Erythroblast (primary cell): ENCODE measurements around the gene EVA1C.
A peak's percentile ranks its signal among the peaks of the same experiment; 100 is the strongest.
"Not testable (repeated sequence)": the region's sequence is repeated elsewhere in the genome, so short reads cannot be mapped to it uniquely, and the experiment has no call there.

ENCODE experiments used
- DNase-seq, 2 experiments: peaks; one replicate each; lab custom pipeline; 2025; lab: John Stamatoyannopoulos, UW
- GATA1 ChIP-seq: IDR thresholded peaks from 2 replicates; pipeline ENCODE4 v1.6.1; 2011; ENCODE audit warnings: low read depth, mild to moderate bottlenecking, control low read depth, low read length, moderate library complexity
- POLR2A ChIP-seq: IDR thresholded peaks from 2 replicates; pipeline ENCODE4 v1.6.1; 2011; ENCODE audit warnings: mild to moderate bottlenecking, low read length

EVA1C gene

GRCh38 chr21:32507342-32507919 lies 94.9 kb downstream of the EVA1C start:
- TF ChIP-seq GATA1, result no peak
- TF ChIP-seq POLR2A, result no peak
- no peak for DNase-seq

DNA sequence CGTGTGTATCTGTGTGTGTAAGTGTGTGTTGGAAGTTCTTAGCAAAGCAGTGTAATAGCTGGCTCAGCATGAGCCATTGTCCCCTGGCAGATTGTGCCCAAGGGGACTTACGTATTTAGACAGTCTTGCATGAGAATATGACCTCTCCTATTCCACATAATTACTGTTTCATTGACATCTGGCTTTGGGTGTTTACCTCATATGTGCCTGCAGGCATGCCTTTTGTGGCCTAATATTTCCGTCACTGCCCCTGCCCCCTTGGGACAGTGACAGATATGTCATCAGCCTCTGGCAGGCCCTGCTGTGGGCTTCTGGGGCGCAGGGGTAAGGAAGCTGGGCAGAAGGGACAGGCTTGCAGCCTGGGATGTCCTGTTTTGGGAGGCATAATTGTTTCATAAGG lies 95.5 kb downstream of the EVA1C start:
- not testable (repeated sequence) for DNase-seq

- no peak for DNase-seq
- TF ChIP-seq GATA1, result no peak
- TF ChIP-seq POLR2A, result no peak
Measured at GRCh38 chr21:32508558-32508957, 96.1 kb downstream of the EVA1C start.

- DNase-seq, result not testable (repeated sequence)
Measured at GRCh38 chr21:32508975-32509374, 96.5 kb downstream of the EVA1C start.

- no peak for DNase-seq
- TF ChIP-seq GATA1, result no peak
- TF ChIP-seq POLR2A, result no peak
Measured at GRCh38 chr21:32514275-32515055, 102.0 kb downstream of the EVA1C start.

DNA sequence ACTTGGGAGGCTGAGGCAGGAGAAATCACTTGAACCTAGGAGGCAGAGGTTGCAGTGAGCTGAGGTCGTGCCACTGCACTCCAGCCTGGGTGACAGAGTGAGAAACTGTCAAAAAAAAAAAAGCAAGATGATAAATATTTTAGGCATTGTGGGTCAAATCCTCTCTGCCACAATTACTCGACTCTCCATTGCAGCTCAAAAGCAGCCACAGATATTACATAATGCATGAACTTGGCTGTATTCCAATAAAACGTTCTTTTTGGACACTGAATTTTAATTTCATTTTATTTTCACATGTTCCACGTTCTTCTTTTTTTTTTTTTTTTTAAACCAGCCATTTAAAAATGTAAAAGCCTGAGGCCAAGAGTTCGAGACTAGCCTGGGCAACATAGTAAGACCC lies 103.4 kb downstream of the EVA1C start:
- TF ChIP-seq GATA1 (no peak), POLR2A (no peak)
- peak; percentile 37 to 75 for DNase-seq

DNA sequence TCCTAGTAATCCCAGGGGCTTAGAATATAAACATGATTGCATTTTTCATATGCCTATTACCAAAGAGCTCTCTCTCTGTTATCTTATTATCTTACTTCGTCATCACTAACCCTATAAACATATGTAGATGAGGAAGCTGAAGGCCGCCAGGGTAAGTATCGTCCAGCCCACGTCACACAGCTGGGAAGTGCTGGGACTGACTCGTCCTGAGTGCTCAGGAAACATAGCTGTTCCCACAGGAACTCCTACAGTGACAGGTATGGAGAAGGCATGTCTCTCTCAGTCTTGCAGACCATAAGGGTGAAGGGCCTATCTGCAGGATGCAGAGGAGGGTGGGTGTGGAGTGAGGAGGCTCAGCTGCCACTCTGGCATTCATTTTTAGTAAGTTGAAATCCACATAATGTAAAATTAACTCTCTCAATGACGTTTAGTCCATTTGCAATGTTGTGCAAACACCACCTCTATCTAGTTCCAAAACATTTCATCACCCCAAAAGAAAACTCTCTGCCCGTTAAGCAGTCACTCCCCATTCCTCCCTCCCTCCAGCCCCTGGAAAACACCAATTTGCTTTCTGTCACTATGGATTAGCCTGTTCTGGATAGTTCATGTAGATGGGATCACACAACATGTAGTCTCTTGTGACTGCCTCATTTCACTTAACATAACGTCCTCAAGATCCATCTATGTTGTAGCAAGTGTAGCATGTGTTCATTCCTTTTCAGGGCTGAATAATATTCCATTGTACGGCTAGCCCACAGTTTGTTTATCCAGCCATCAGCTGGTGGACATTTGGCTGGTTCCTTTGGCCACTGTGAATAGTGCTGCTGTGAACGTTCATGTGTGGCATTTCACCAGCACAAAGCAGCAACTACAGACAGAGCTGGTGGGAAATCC lies 104.5 kb downstream of the EVA1C start:
- DNase-seq, result peak; percentile 71 to 85
- TF ChIP-seq POLR2A (peak; percentile 36), GATA1 (no peak)

GRCh38 chr21:32519945-32520874 lies 107.7 kb downstream of the EVA1C start:
- TF ChIP-seq POLR2A, result no peak
- TF ChIP-seq GATA1, result no peak
- DNase-seq, result no peak

DNA sequence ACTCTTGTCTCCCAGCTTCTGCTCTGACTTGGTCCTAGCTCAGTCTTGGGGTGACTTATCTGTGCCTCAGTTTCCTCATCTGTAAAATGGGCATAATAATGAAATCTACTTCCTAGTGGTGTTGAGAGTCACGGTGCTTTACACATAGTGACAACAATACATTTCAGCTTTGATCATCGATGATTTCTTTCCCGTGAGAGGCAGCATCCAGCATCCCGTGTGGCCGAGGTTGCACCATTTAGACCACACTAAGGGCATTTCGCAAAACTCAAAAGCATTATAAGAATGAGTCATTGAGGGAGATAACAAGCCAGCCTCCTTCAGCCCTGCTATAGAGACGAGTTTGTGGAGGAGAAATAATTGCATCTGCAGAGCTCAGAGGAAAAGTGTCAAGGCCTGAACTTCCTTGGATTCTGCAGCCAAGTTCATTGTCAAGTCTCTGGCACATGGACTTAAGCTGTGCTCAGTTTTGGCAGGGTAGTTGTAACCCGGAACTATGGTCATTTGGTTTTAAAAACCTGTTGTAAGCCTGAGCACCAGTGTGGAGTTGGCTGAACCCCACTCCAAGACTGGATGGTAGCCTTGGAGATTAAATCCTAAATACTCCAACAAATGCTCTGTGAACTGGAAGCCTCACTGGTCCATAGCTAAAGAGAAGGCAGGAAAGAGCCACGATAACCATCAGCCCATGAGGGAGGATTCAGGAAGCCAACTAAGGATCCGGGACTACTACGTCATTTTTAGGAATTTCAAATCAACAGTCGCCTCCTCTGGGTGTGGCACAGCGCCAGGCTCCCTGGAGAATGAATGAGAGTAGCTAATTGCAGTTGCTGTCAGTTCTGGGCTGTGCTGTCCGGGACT lies 108.6 kb downstream of the EVA1C start:
- TF ChIP-seq GATA1, result no peak
- TF ChIP-seq POLR2A, result no peak
- DNase-seq, result peak in 1 of 2 experiments; percentile 34

DNA sequence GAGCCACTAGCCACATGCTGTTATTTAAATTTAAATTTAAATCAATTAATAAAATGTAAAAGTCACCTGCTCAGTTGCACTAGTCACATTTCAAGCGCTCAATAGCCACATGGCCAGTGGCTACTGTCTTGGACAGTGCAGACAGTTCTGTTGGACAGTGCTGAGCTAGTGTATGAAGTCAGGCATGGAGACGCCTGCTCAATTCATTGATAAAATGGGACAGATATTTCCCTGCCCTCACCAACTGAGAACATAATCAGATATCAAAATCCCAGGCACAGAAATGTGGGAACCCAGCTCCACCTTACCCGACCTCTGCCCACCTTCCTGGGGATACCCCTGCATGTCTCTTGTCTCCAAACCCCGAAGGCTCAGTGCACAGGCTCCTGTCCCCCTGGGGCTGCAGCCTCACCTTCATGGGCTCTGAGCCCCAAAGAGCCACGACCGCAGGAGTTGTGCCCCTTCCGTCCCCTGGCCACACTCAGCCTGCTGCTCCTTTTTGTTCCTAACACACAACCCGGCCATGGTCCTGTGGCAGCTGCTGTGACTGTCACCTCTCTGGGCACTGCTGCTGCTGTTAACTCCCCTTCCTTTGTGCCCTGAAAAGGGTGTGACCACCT lies 109.3 kb downstream of the EVA1C start:
- no peak for DNase-seq
- TF ChIP-seq POLR2A (no peak), GATA1 (no peak)

- TF ChIP-seq GATA1, result no peak
- TF ChIP-seq POLR2A, result no peak
- no peak for DNase-seq
Measured at GRCh38 chr21:32523463-32523862, 111.0 kb downstream of the EVA1C start.

- TF ChIP-seq GATA1, result no peak
- TF ChIP-seq POLR2A, result no peak
- DNase-seq, result no peak
Measured at GRCh38 chr21:32523988-32524719, 111.6 kb downstream of the EVA1C start.
